ENCODE measurements around the gene SGSM1.

The SGSM1 gene

DNA sequence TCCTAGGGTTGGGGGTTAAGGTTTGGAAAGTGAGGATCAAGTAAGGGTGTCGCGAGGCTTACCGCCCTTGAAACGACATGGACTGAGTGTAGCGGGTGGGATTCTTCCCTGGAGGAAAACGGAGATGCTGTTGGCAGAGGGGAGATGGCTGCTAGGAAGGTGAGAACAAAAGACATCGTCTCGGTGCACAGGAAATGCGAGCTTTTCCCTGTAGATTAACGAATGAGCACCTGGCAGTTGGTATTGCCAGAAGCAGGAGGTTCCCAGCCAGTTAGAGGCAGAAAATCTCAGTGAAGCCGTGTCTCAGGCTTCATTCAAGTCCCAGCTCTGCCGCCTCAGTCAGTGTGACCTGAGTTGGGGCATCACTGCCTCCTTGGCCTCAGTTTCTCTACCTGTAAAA lies 141.9 kb downstream of the SGSM1 start:
- no peaks in the 10 kb centered on the region for H4K20me1 ChIP-seq (ENCODE audit: insufficient read depth, low read length)
- H3K9me3 ChIP-seq (ENCODE audit: insufficient read depth, low read length, severe bottlenecking), result no peaks in the 10 kb centered on the region
- no peak overlapping the region for H3K4me2 ChIP-seq (ENCODE audit: insufficient read depth, low read length)
- H3K79me2 ChIP-seq (ENCODE audit: insufficient read depth, low read length), result no peaks in the 10 kb centered on the region
- no peaks in the 10 kb centered on the region for H3K27me3 ChIP-seq (ENCODE audit: insufficient read depth, low read length, poor library complexity)
- DNase-seq (no peak), ATAC-seq (ENCODE audit: insufficient read depth, low read depth) (no peak)
- no peaks in the 10 kb centered on the region for H3K36me3 ChIP-seq (ENCODE audit: insufficient read depth, low read length)
- H3K9ac ChIP-seq (ENCODE audit: low read depth, low read length), result no peak overlapping the region
- H2AFZ ChIP-seq (ENCODE audit: low read depth, low read length), result no peak overlapping the region
- H3K27ac ChIP-seq (ENCODE audit: low read length), result no peak overlapping the region
- no peak overlapping the region for H3K4me3 ChIP-seq (ENCODE audit: low read depth in 1 of 2, low read length in 2 of 2)
- no peaks in the 10 kb centered on the region for H3K4me1 ChIP-seq (ENCODE audit: insufficient read depth, low read length)
- TF ChIP-seq CTCF (IDR thresholded peaks at IDR 0.05; ENCODE audit: borderline replicate concordance, extremely low read depth, low read length, poor library complexity, severe bottlenecking), result no peak
- TF ChIP-seq EZH2 (IDR thresholded peaks at IDR 0.05; ENCODE audit: borderline replicate concordance, low read depth, low read length, severe bottlenecking), result no peak

DNA sequence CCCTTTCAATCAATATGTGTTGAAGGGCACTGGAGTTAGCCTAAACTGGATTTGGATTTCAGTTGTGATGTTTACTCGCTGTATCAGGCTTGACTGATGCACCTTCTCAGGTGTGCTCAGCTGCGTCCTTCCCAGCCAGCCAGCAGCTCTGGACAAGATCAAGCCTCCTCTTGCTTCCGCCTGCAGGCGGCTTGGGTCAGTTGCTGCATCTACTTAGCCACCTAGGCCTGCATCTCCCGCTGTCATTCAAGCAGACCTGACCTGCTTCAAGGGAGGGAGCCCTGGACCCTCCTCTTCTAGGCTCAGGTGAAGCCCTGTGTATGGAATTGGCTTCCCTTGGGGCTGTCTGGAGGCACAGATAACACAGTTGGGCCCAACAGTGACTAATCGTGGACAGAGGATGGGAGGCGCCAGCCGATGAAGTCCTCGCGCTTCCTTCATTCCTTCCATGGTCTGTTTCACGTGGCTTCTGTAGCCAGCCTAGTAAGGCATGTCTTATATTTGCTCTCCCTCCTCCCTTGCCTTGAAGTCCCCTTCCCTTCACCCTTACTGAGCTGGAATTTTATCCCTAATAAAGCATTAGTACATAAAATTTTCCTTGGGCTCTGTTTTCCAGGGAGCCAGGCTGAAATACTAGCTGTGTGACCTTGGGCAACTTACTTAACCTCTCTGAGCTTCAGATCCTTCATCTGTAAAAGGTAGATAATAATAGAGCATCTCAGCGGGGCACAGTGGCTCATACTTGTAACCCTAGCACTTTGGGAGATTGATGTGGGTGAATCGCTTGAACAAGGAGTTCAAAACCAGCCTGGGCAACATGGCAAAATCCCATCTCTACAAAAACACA lies 142.6 kb downstream of the SGSM1 start:
- no peaks in the 10 kb centered on the region for H3K36me3 ChIP-seq (ENCODE audit: insufficient read depth, low read length)
- no peak overlapping the region for H3K4me2 ChIP-seq (ENCODE audit: insufficient read depth, low read length)

DNA sequence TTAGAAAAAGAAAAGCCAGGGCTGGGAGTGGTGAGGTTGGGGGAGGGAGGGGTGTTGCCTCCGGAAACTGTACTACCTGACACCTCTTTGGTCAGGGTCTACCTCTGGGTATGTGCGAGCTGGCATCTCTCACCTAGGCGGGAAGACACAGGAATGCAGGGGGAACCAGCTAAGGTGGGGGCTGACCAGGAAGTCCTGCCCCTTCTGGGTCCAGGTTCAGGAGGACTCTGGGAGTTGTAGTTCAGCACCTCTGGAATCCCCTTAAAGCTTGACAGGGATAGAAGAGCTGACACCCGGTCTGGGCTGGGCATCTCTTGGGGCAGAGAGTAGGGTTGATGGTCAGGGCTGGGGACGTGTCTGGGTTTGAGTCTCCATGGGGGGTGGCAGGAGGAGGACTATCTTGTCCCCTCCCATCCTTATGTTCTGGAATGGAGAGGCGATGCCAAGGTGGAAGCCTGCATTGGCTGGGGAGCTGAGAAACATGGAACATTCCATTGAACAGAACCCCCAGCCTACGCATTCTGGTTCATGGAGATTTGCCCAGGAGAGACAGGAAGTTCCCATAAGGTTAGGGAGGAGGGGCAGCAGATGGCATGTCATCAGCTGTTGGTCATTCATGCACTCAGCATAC lies 144.4 kb downstream of the SGSM1 start:
- no peak for ATAC-seq (ENCODE audit: insufficient read depth, low read depth)

More for the DNA sequence above, 142.6 kb downstream of the SGSM1 start:
- Histone ChIP-seq H3K4me1 (ENCODE audit: insufficient read depth, low read length) (no peaks in the 10 kb centered on the region), H2AFZ (ENCODE audit: low read depth, low read length) (no peak overlapping the region), H3K79me2 (ENCODE audit: insufficient read depth, low read length) (no peaks in the 10 kb centered on the region), H3K9me3 (ENCODE audit: insufficient read depth, low read length, severe bottlenecking) (no peaks in the 10 kb centered on the region), H3K9ac (ENCODE audit: low read depth, low read length) (no peak overlapping the region), H3K27me3 (ENCODE audit: insufficient read depth, low read length, poor library complexity) (no peaks in the 10 kb centered on the region), H3K27ac (ENCODE audit: low read length) (no peak overlapping the region), H3K4me3 (ENCODE audit: low read depth in 1 of 2, low read length in 2 of 2) (no peak overlapping the region), H4K20me1 (ENCODE audit: insufficient read depth, low read length) (no peaks in the 10 kb centered on the region)
- no peak for ATAC-seq (ENCODE audit: insufficient read depth, low read depth)
- no peak for DNase-seq
- TF ChIP-seq EZH2 (IDR thresholded peaks at IDR 0.05; ENCODE audit: borderline replicate concordance, low read depth, low read length, severe bottlenecking) (no peak), CTCF (IDR thresholded peaks at IDR 0.05; ENCODE audit: borderline replicate concordance, extremely low read depth, low read length, poor library complexity, severe bottlenecking) (no peak)

More for the DNA sequence above, 144.4 kb downstream of the SGSM1 start:
- Histone ChIP-seq H3K9ac (ENCODE audit: low read depth, low read length) (no peak overlapping the region), H3K9me3 (ENCODE audit: insufficient read depth, low read length, severe bottlenecking) (no peaks in the 10 kb centered on the region), H3K27me3 (ENCODE audit: insufficient read depth, low read length, poor library complexity) (no peaks in the 10 kb centered on the region), H2AFZ (ENCODE audit: low read depth, low read length) (no peak overlapping the region), H4K20me1 (ENCODE audit: insufficient read depth, low read length) (no peaks in the 10 kb centered on the region), H3K27ac (ENCODE audit: low read length) (no peak overlapping the region), H3K4me3 (ENCODE audit: low read depth in 1 of 2, low read length in 2 of 2) (no peak overlapping the region), H3K79me2 (ENCODE audit: insufficient read depth, low read length) (no peaks in the 10 kb centered on the region), H3K4me2 (ENCODE audit: insufficient read depth, low read length) (no peak overlapping the region), H3K36me3 (ENCODE audit: insufficient read depth, low read length) (no peaks in the 10 kb centered on the region), H3K4me1 (ENCODE audit: insufficient read depth, low read length) (no peaks in the 10 kb centered on the region)
- DNase-seq, result no peak
- TF ChIP-seq EZH2 (IDR thresholded peaks at IDR 0.05; ENCODE audit: borderline replicate concordance, low read depth, low read length, severe bottlenecking) (no peak), CTCF (IDR thresholded peaks at IDR 0.05; ENCODE audit: borderline replicate concordance, extremely low read depth, low read length, poor library complexity, severe bottlenecking) (no peak)

All from DND-41 (cell line).